Neural progenitor cell (in vitro differentiated cells): ENCODE measurements around the gene CDKN2A.

Source experiments
- EZH2 ChIP-seq: fragments of 200-600 bp; sonication (generic); IDR thresholded peaks from 2 replicates; pipeline ENCODE4 v1.6.1; 2017; ENCODE audit warnings: antibody characterized with exemption, mild to moderate bottlenecking, moderate library complexity
- EZH2phosphoT487 ChIP-seq: fragments of 200-600 bp; sonication (generic); IDR thresholded peaks from 2 replicates; pipeline ENCODE4 v1.6.1; 2017; ENCODE audit warnings: antibody characterized with exemption
- TF ChIP-seq, protein P1 (sequence below): fragments of 200-600 bp; sonication (generic); IDR thresholded peaks from 2 replicates; pipeline ENCODE4 v1.5.1; 2017; ENCODE audit warnings: antibody characterized with exemption, mild to moderate bottlenecking

DNA sequence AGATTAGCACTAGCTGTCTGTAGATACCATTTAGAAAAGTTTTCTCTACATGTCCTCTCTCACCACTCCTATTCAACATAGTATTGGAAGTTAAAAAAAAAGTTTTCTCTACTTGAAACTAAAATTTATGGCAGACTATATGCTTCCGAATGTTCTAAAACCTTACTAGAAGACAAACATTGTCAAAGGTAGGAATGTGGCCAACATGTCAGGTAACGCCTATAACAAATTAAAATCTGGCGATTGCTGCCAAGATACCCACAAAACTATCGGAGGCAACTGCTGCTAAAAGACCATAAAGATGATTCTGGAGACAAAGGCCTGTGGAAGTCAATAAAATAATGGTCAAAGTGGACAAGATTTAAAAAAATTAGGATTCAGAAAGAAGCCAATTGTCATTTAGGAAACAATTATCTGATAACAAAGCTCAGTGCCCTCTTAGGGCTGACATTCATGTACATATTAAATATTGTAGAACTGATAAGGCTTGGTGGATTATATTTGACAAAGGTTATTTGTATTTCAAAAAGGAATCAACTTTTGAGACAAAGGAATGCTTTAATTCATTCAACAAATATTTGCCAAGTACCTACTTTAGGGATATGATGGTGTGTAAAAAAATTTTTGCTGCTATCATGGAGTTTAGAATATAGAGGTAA lies 52.7 kb downstream of the CDKN2A start:
- TF ChIP-seq, protein P1, sequence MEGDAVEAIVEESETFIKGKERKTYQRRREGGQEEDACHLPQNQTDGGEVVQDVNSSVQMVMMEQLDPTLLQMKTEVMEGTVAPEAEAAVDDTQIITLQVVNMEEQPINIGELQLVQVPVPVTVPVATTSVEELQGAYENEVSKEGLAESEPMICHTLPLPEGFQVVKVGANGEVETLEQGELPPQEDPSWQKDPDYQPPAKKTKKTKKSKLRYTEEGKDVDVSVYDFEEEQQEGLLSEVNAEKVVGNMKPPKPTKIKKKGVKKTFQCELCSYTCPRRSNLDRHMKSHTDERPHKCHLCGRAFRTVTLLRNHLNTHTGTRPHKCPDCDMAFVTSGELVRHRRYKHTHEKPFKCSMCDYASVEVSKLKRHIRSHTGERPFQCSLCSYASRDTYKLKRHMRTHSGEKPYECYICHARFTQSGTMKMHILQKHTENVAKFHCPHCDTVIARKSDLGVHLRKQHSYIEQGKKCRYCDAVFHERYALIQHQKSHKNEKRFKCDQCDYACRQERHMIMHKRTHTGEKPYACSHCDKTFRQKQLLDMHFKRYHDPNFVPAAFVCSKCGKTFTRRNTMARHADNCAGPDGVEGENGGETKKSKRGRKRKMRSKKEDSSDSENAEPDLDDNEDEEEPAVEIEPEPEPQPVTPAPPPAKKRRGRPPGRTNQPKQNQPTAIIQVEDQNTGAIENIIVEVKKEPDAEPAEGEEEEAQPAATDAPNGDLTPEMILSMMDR, result no peak
- TF ChIP-seq EZH2 (no peak), EZH2phosphoT487 (no peak)
